K562 (cell line): ENCODE measurements around the gene SNAI1. TPM values are rescaled to one million over a fixed set of nuclear protein-coding genes. Genes with fewer than 3 reads are reported as not detected.

Experiments used
- ATAC-seq: fragments of 200-7000 bp; cut with Tn5 transposase; 3 replicates; pipeline ENCODE4 v1.9.1; 2020; ENCODE audit warnings: moderate library complexity
- BruUV-seq: library from RNA; stranded (reverse); fragments of 400-500 nt; replicated peaks from 2 replicates; lab custom pipeline; 2021; lab: Mats Ljungman, UMichigan
- CTCF ChIA-PET: fragments of 300-600 bp; formaldehyde crosslinking; extraction: SDS; loops from one replicate; lab custom pipeline; 2021; ENCODE audit warnings: low intra/inter-chr PET ratio; lab: Yijun Ruan, JAX
- POLR2A ChIA-PET: fragments of 300-600, 350-650 bp; sonication (Branson Sonifier 250); formaldehyde crosslinking; extraction: SDS; loops from one replicate; lab custom pipeline; 2021; ENCODE audit warnings: antibody characterized with exemption, inconsistent platforms; lab: Yijun Ruan, JAX
- DNase-seq, 4 experiments: peaks; one replicate each; pipeline versions ENCODE4 v3.0.0 to v3.0.0-alpha.2; 2011 to 2018; ENCODE audit warnings: low spot score in 3 of 4, mixed read lengths in 3 of 4; ENCODE audit errors: extremely low read depth in 1 of 4
- FAIRE-seq: peaks from 2 replicates; lab custom pipeline; 2011; peaks lifted over from hg19 to GRCh38; lab: Jason Lieb, UNC
- H2AFZ ChIP-seq: 2 replicates; pipeline ENCODE4 v1.6.0; 2011; ENCODE audit warnings: low read depth, low read length, control low read depth, inconsistent platforms
- H3K27ac ChIP-seq: fragments of 200-600 bp; 3 replicates; pipeline ENCODE4 v1.8.0; 2011; ENCODE audit warnings: low read depth, mild to moderate bottlenecking, control low read depth, inconsistent platforms, low read length, moderate library complexity, mixed read lengths; ENCODE audit errors: extremely low read depth
- H3K27me3 ChIP-seq, 2 experiments: fragments of 300-600 bp in 1 of 2; 2 replicates in 1 of 2; 3 replicates in 1 of 2; pipeline versions ENCODE4 v1.6.0 to v1.8.0; 2011; ENCODE audit warnings: inconsistent platforms in 2 of 2, low read length in 2 of 2, mild to moderate bottlenecking in 1 of 2, mixed read lengths in 1 of 2, moderate library complexity in 1 of 2; ENCODE audit not compliant: control insufficient read depth in 2 of 2, insufficient read depth in 2 of 2
- H3K36me3 ChIP-seq: fragments of 300-600 bp; 3 replicates; pipeline ENCODE4 v1.8.0; 2011; ENCODE audit warnings: mild to moderate bottlenecking, low read length, inconsistent platforms; ENCODE audit not compliant: control insufficient read depth, insufficient read depth
- H3K4me1 ChIP-seq, 2 experiments: fragments of 200-600 bp in 1 of 2; replicated peaks in 1 of 2; 2 replicates in 1 of 2; 3 replicates in 1 of 2; pipeline versions ENCODE4 v1.5.1 to v1.8.0; 2011; ENCODE audit warnings: inconsistent platforms in 2 of 2, low read length in 2 of 2, mild to moderate bottlenecking in 1 of 2, mixed read lengths in 1 of 2, moderate library complexity in 1 of 2; ENCODE audit not compliant: control insufficient read depth in 2 of 2, insufficient read depth in 2 of 2
- H3K4me2 ChIP-seq: 2 replicates; pipeline ENCODE4 v1.6.1; 2011; ENCODE audit warnings: low read length, control low read depth, inconsistent platforms, mixed read lengths; ENCODE audit not compliant: insufficient read depth
- H3K4me3 ChIP-seq: fragments of 200-600 bp; sonication (generic), shearing (Covaris generic); 2 replicates; pipeline ENCODE4 v1.5.1; 2016; ENCODE audit warnings: control low read depth, inconsistent platforms
- H3K79me2 ChIP-seq: fragments of 200-600 bp; 3 replicates; pipeline ENCODE4 v1.8.0; 2011; ENCODE audit warnings: low read length, inconsistent platforms; ENCODE audit not compliant: control insufficient read depth, insufficient read depth
- H3K9ac ChIP-seq, 2 experiments: 2 replicates each; pipeline versions ENCODE4 v1.6.0 to v1.6.1; 2011; ENCODE audit warnings: low read depth in 2 of 2, low read length in 2 of 2, control low read depth in 1 of 2, inconsistent platforms in 1 of 2, mild to moderate bottlenecking in 1 of 2, mixed read lengths in 1 of 2; ENCODE audit not compliant: insufficient read depth in 1 of 2
- H3K9me1 ChIP-seq: one replicate; pipeline ENCODE4 v1.6.0; 2011; ENCODE audit warnings: inconsistent platforms, mild to moderate bottlenecking, low read length, moderate library complexity; ENCODE audit not compliant: control insufficient read depth, insufficient read depth
- H3K9me3 ChIP-seq: replicated peaks from 2 replicates; pipeline ENCODE4 v1.5.1; 2011; ENCODE audit warnings: low read depth, low read length, inconsistent platforms; ENCODE audit not compliant: control insufficient read depth, insufficient read depth
- H4K20me1 ChIP-seq: replicated peaks from 2 replicates; pipeline ENCODE4 v1.6.1; 2011; ENCODE audit warnings: low read length, inconsistent platforms, mixed read lengths; ENCODE audit not compliant: control insufficient read depth, insufficient read depth
- BCOR ChIP-seq: fragments of 450-650 bp; IDR thresholded peaks from 2 replicates; pipeline ENCODE4 v1.6.1; 2016
- CHD4 ChIP-seq: fragments of 200-600 bp; sonication (generic); IDR thresholded peaks from 3 replicates; pipeline ENCODE4 v1.6.1; 2012; ENCODE audit warnings: low read depth, mild to moderate bottlenecking, mixed read lengths, low read length, inconsistent platforms; ENCODE audit not compliant: insufficient read depth, insufficient replicate concordance, poor library complexity, severe bottlenecking
- EP400 ChIP-seq: fragments of 450-650 bp; IDR thresholded peaks from 2 replicates; pipeline ENCODE4 v1.6.1; 2017; ENCODE audit warnings: antibody characterized with exemption, mild to moderate bottlenecking, moderate library complexity
- FOXO4 ChIP-seq: fragments of 450-650 bp; formaldehyde crosslinking; IDR thresholded peaks from 2 replicates; pipeline ENCODE4 v1.4.0; 2020; ENCODE audit warnings: mild to moderate bottlenecking, moderate library complexity
- HBP1 ChIP-seq: fragments of 450-650 bp; formaldehyde crosslinking; IDR thresholded peaks from 2 replicates; pipeline ENCODE4 v1.4.0; 2022; ENCODE audit warnings: missing genetic modification characterization
- MTA2 ChIP-seq: fragments of 450-650 bp; IDR thresholded peaks from 2 replicates; pipeline ENCODE4 v1.6.1; 2016; ENCODE audit warnings: low read depth
- RFX5 ChIP-seq: IDR thresholded peaks from 2 replicates; pipeline ENCODE4 v1.6.1; 2011; ENCODE audit warnings: low read depth, mild to moderate bottlenecking, improper control_type of control experiment, low read length
- ZBTB33 ChIP-seq: sonication (generic); formaldehyde crosslinking; IDR thresholded peaks from 2 replicates; pipeline ENCODE4 v1.8.1; 2023; ENCODE audit warnings: mild to moderate bottlenecking, missing genetic modification reagents
- ZNF41 ChIP-seq: fragments of 250-450 bp; sonication (Bioruptor Pico); conservative IDR thresholded peaks from 2 replicates; pipeline ENCODE4 v1.4.0; 2020; ENCODE audit warnings: mild to moderate bottlenecking
- WGBS: fragments of 100-300 bp; shearing (Covaris generic); methylation state at CpG from one replicate; pipeline ENCODE4 v1.1.6; 2016; ENCODE audit warnings: low coverage, mixed read lengths; ENCODE audit not compliant: insufficient coverage; ENCODE audit errors: missing lambda C conversion rate; 5-methylcytosine and 5-hydroxymethylcytosine counted together
- in situ Hi-C: fragments of 300-500 bp; cut with MboI; formaldehyde crosslinking; loops from 4 replicates; pipeline ENCODE4 v1.15.0; 2018; ENCODE audit warnings: inconsistent platforms, mixed read lengths
- intact Hi-C: fragments of 100-400 bp; cut with micrococcal nuclease; formaldehyde crosslinking; loops from 2 replicates; pipeline ENCODE4 v1.14.2; 2022
- polyA plus RNA-seq, 8 experiments: library from polyadenylated mRNA; depleted of rRNA in 4 of 8; stranded (reverse) in 5 of 8; unstranded in 3 of 8; fragments of >200 nt; fragmentation: Nextera tagmentation in 2 of 8; fragmentation: Illumina TruSeq in 1 of 8; extraction: Ambion mirVana in 2 of 8; extraction: Trizol in 1 of 8; gene quantifications; 2 replicates each; pipeline versions ENCODE4 v1.2.1 to v1.2.3, GENCODE V29; 2011 to 2014; ENCODE audit warnings: inconsistent platforms in 1 of 8, missing spikeins in 1 of 8
- total RNA-seq, 7 experiments: library from RNA; depleted of rRNA in 6 of 7; stranded (reverse); fragments of >200 nt in 6 of 7; fragmentation: Illumina TruSeq in 2 of 7; extraction: Trizol in 2 of 7; gene quantifications; 2 replicates each; pipeline versions ENCODE4 v1.2.1 to v1.2.3, GENCODE V29; 2011 to 2021; ENCODE audit warnings: low replicate concordance in 1 of 7

SNAI1 gene
- total and polyA plus RNA-seq, 9 of the 15 experiments (the other 6 are each of a cell fraction or from before 2014, with no cell fraction given): 0.32 to 11.6 (median 2.0) TPM

- Histone ChIP-seq H3K27ac (peak overlapping the region; percentile 82; the same call in 2 of the 3 replicates), H3K9me1 (peaks cover 5% of the 10 kb centered on the region), H4K20me1 (peaks cover 20% of the 10 kb centered on the region; the same call in 1 of the 2 replicates), H2AFZ (peak overlapping the region; percentile 95), H3K79me2 (peaks cover 44% of the 10 kb centered on the region), H3K4me1 (peaks cover 22 to 27% of the 10 kb centered on the region in 2 experiments), H3K4me3 (peak overlapping the region; percentile 95), H3K27me3 (no peaks in the 10 kb centered on the region), H3K9ac (peak overlapping the region; percentile 91), H3K9me3 (no peaks in the 10 kb centered on the region), H3K4me2 (peak overlapping the region; percentile 76), H3K36me3 (peaks cover 21% of the 10 kb centered on the region)
- TSS peak; percentile 63 for BruUV-seq
- peak; percentile 11 for ATAC-seq
- in situ Hi-C loops (no loop called here), intact Hi-C loops (no loop called here)
- ChIA-PET POLR2A (interaction anchor here (0.5 to 4.5 kb wide), 7 partner anchors 10 to 349 kb away, joined by 3 to 30 read pairs (median 3); partner anchors contain the start of gene SNAI1), CTCF (interaction anchor here (0.9 kb wide), 1 partner anchor 254 kb away, joined by 3 read pairs; the partner anchor contains the start of gene CEBPB)
- DNase-seq: peak in 1 of 4 experiments; percentile 44
- FAIRE-seq: no peak
- WGBS: 9% methylated on average over 19 of the region's 21 CpGs
- peak; percentile 76; the same call in 1 of the 2 replicates for TF ChIP-seq ZBTB33 (CRISPR knock-in tag)
- no peak for TF ChIP-seq CHD4
- TF ChIP-seq ZNF41 (CRISPR knock-in tag): no peak
- TF ChIP-seq HBP1 (CRISPR knock-in tag): 0 out of 2 replicates have a peak, but pooled peaks have one; percentile 15
- no peak for TF ChIP-seq RFX5
- TF ChIP-seq FOXO4 (CRISPR knock-in tag): no peak
- TF ChIP-seq BCOR: peak; percentile 87
- TF ChIP-seq EP400: peak; percentile 57
- TF ChIP-seq MTA2: no peak
These were observed 47.0 kb upstream of the SNAI1 start for GRCh38 chr20:49935746-49936152.
